NCI-H1092 (cell line): ENCODE results near the gene EFNA4.
A peak's percentile ranks its signal among the peaks of the same experiment; 100 is the strongest.

ENCODE experiments used
- DNase-seq: peaks from one replicate; lab custom pipeline; 2025; lab: John Stamatoyannopoulos, UW

Gene EFNA4

DNA sequence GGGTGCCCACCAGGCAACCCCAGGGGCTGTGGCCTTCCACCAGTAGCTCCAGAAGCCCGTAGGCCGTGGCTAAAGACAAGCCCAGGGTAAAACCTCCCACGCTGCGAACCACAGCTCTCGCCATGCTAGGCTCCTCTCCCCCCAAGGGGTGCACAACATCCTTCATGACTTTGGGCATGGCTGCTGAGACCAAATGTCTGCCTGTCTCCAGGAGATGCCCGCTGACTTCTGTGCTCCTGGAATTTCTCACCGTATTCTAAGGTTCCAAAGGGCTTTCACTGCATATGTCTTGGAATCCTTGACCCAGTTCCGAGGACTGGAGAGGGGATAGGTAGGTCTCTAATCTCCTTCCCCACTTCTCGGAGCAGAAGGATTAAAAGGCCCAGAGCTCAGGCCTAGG is 30.0 kb upstream of the EFNA4 start, which contains the start of the genes DCST1 and DCST2:
TSS of gene DCST1 (plus strand) at position 301 of the 400 bp plus-strand sequence. CDS start 213 bp downstream, outside the sequence.
TSS of gene DCST2 (minus strand) at position 258 of the 400 bp plus-strand sequence. CDS start at position 178, 80 bp downstream.
- DNase-seq, result no peak

DNA sequence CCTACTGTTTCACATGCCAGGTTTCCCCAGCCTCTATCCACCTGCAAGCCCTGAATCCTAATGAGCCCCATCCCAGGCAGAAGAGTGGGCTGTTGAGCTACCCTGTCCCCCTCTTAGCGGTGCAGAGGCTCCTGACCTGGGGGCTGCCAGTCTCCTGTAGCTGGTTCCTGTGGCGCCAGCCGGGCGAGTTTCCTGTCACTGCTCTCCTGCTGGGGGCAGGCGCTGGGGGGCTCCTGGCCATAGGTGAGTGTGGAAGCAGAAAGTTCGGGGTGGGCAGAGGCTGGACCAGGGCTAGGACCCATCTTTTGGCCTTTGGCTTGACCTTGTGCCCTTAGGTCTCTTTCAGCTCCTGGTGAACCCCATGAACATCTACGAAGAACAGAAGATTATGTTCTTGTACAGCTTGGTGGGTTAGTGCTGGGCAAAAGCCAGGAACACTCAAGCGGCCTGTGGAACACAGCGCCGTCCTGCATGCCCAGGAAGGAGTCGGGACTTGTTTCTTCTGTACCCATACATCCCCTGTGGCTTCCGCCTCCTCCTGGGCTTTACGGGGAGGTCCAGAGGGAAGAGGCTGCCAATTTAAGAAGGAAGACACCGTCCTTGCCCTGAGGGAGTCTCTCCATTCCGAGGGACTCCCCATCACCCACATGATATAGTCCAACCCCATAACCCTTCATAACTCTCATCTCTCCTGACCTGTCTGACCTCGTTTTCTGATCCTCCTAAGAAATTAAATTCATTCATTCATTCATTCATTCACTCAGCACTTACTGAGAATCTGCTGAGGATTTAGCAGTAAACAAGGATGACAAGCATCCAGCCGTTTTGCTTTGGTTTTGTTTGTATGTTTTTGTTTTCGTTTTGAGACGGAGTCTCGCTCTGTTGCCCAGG is 29.0 kb upstream of the EFNA4 start:
- DNase-seq, result no peak

DNA sequence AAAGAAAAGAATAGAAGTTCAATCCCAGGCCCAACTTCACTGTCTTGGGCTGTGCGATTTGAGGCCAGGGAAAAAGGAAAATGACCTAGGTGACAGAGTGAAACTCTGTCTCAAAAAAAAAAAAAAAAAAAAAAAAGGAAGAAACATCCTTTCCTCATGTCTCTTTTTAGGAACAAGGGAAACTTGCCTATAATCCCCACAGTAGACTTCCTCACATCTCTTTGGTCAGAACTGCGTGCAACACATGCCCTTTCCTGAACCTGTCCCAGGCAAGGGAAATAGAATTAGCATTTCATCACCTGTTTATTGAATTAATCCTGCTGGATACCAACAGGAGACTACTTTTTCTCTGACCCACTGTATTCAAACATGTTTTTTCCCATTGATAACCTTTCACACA is 27.6 kb upstream of the EFNA4 start:
- no peak for DNase-seq

DNA sequence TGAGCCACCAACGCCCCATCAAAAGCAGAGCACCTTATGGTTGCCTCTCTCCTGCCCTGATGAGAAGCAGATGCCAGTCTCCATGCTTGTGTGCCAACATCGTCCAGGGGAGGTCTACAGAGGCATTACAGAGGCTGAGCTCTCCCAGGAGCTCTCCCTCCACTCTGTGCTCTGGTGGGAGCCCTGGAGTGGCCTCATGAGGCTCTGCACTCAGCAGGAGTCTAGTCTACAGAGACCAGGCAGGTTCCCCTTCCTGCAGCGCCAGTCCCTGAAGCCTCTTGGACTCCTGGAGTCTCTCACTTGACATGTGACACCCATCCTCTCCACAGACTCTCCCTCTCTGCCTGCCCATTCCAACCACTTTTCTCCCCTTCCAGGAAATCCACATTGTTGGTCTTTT is 26.5 kb upstream of the EFNA4 start:
- DNase-seq, result no peak

DNA sequence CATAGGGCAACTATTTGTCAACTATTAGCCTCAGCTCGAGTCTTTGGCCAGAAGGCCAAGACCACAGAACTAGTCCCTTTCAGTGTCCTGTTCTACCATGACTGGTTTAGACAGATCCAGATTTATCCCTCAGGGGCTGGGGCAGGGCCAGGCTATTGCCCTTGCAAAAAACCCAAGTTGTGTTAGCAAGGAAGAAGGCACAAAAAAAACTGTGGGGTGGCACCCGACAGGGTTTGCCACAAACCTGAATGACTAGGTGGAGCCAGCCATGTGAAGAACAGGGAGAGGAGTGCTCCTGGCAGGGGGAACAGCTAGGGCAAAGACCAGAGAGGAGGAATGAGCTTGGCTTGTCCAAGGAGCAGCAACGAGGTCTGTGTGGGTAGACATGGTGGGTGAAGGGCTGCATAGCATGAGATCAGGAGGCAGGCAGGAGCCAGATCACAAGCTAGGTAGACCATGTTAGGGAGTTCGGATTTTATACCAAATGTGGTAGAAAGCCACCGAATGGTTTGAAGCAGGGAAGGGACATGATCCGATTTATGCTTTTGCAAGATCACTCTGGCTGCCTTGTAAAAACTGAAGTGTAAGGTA is 25.6 kb upstream of the EFNA4 start:
- DNase-seq, result no peak

DNA sequence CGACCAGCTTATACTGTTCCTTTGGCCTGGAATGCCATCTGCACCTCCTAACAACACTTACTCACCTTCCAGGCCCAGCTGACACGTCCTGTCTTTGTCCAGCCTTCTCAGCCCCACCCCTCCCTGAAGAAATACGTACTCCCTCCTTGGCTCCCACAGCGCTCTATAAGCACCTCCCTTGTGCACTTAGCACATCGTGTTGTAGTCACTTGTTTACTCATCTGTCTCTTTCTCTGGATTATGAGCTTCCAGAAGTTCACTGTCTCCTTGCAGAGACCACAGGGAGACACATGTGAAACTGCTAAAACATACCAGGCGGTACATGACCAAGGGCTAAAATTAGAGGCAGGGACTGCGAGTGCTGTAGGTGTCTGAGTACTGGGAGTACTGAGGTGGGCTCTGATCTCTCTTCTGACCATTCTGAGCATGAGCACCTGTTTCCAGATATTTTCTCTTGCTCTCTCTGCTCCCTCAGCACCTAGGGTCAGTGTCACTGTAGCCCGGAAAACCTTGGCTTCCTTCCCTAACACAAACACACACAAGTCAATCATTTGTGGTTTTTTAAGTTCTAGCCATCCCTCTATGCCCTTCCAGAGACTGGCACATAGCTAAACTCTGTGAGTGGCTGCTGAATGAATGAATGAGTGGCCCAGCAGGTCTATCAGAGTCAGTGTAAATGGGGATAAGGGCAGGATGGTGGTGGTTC is 24.8 kb upstream of the EFNA4 start:
- DNase-seq, result no peak

DNA sequence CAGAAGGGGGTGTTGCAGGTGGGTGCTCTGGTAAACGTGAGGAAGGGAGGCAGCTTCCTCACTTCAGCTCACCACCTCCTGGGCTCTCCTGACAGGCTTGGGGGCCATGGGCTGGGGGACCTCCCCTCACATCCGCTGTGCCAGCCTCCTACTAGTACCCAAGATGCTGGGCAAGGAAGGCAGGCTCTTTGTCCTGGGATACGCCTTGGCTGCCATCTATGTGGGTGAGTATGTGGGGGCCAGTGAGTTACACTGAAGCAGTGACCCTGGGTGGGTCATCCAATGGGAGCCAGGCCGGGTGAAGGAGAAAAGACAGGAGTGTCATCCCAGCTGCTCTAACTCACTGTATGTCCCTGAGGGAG is 24.3 kb upstream of the EFNA4 start:
- no peak for DNase-seq

DNA sequence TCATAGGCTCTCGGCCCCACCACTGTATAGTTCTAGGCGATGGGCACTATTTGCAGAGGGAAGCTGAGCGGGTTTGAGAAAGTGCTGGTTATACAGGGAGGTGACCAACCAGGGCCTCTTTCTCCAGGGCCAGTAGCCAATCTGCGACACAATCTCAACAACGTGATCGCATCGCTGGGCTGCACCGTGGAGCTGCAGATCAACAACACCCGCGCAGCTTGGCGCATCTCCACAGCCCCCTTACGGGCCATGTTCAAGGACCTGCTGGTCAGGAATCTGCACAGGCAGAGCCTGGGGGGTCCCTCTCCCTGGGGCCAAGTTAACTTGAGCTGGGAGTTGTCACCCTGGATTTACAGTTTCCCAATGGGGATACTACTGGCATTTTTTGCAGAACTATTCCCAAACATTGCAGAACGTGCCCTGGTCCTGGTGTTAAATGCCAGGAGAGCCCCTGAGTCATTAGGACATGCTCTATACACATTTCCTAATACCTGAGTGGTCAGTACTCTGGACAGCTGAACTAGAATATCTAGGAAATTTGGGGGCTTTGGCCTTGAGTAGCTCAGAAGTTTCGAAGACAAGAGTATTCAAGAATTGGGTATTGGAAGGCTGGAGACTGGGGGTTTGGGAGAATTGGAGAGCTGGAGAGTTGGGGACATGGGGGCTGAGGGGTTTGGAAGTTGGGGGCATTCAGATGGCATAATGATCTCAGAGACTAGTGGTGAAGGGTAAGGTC is 23.0 kb upstream of the EFNA4 start:
- no peak for DNase-seq

DNA sequence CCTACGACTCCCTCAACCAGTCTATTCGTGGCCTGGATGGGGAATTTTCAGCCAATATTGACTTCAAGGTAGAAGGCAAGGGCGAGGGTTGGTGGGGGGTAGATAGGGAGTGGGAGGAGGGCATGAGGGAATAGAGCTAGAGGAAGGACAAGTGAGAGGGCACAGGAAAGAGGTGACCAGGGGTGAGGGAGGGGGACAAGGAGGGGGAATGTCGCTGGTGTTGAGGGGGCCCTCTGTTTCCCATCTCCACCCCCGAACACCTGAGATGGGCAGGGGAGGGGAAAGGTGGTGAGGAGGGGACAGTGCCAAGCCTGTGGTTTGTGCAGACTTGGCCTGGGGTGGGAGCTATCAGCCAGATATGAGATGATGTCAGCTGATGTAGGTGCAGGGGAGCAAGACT is 20.8 kb upstream of the EFNA4 start:
- DNase-seq, result no peak

DNA sequence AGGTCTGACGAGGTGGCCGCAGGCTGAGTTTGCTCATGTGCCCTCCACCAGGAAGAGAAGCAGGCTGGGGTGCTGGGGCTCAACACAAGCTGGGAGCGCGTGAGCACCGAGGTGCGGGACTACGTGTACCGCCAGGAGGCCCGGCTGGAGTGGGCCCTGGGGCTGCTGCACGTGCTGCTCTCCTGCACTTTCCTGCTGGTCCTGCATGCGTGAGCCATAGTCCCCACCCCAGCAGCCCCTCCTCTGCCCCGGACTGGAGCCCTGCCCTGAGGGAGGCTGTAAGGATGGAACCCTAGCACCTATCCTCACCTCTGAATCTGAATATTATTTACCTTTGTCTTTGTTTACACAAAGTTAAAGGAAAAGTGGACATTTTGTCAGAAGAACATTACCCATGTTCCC is 20.2 kb upstream of the EFNA4 start:
- DNase-seq, result no peak

DNA sequence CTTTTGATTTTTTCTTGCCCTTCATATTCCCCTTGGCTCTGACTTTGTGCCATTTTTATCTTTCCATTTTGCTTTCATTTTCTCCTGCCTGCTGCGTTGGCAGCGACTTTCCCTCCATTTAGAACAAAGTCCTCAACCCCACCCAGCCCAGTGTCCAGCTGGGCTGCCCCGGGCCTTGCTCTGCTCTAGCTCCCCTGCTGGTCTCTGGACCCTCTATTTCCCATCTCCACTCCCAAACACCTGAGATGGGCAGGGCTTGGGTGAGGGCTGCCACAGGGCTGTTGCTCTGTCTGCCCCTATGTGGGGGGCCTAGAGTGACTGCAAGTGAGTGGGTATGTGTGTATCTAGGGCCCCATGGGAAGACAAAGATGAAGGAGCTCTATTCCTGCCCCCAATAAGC is 19.7 kb upstream of the EFNA4 start:
- DNase-seq, result no peak

DNA sequence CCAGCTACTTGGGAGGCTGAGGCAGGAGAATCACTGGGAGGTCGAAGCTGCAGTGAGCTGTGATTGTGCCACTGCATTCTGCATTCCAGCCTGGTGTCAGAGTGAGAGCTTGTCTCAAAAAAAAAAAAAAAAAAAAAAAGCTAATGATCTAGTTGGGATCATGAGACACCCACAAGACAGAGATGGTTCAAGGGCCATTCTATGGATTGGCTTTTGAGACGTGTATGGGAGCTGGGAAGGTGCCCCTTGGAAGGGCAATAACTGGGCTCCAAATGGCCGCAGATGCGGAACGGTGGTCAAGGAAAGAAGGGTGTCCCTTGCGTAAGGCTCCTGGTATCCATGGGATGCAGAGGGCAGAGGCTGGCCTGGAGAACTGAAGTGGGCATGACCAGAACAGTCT is 19.2 kb upstream of the EFNA4 start:
- no peak for DNase-seq

DNA sequence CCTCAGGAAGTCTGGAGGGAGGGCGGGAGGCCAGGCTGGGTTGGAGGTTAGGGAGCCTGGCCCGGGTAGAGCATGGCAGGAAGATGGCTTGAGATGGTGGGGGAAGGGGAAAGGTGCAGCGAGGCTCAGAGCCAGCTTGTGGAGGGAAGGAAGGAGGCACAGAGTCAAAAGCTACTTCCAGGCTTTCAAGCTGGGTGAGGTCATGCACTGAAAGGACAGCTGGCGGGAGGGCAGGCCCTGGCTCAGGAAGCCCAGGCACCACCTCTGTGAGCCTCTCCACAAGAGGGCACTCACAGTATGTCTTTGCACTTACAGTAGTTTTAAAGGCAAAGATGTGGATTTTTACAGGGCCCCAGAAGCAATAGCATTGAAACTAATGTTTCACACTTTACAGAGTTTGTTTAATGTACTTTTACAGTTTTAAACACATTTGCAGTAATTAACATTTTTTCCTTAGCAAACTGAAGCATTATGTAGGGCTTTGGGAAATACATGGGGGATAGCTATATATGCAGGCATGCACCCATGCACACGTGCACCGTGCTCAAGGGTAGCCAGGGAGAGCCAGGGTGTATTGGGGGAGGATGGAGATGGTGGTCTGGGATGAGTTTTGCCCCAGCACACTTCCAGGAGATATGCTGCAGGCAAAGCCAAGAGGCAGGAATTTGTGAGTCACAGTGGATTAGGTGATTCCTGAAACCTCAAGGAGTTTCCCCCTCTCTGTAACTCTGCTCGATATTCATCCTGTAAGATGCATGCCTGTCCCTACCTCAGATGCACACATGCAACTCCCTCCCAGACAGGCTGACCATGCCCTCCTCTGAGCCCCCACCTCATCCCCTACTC is 18.5 kb upstream of the EFNA4 start:
- peak; percentile 37 for DNase-seq

DNA sequence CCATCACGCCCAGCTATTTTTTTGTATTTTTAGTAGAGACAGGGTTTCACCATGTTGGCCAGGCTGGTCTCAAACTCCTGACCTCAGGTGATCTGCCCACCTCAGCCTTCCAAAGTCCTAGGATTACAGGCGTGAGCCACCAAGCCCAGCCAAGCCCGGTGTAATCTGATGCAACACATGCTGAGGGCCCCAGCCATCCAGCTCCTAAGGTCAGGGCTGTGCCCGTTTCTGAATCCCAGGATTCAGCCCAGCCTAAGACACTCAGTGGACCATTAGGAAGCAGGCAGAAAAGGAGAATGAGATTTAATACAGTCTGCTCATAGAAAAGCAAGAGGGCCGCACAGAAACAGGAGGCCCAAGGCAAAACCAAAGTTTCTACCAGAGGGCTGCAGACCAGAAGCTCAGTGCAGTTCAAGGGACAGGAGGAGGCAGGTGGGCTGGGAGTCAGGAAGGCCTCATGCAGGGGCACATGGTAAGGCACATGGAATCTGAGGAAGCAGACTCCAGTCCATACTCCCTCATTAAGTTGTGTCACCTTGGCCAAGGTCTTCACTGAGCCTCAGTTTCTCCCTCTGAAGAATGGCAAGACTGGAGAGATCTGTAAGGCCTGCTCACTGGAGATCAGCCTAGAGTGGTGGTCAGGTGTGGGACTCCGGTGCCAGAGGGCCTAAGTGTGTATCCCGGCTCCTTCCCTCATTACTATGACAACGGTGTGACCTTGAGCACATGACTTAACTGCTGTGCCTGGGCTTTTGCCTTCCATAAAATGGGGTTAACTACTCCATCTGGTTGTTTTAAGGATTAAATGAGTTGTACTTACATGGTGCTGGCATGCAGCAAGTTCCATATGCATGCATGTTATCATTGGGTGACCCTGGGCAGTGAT is 14.8 kb upstream of the EFNA4 start:
- no peak for DNase-seq

DNA sequence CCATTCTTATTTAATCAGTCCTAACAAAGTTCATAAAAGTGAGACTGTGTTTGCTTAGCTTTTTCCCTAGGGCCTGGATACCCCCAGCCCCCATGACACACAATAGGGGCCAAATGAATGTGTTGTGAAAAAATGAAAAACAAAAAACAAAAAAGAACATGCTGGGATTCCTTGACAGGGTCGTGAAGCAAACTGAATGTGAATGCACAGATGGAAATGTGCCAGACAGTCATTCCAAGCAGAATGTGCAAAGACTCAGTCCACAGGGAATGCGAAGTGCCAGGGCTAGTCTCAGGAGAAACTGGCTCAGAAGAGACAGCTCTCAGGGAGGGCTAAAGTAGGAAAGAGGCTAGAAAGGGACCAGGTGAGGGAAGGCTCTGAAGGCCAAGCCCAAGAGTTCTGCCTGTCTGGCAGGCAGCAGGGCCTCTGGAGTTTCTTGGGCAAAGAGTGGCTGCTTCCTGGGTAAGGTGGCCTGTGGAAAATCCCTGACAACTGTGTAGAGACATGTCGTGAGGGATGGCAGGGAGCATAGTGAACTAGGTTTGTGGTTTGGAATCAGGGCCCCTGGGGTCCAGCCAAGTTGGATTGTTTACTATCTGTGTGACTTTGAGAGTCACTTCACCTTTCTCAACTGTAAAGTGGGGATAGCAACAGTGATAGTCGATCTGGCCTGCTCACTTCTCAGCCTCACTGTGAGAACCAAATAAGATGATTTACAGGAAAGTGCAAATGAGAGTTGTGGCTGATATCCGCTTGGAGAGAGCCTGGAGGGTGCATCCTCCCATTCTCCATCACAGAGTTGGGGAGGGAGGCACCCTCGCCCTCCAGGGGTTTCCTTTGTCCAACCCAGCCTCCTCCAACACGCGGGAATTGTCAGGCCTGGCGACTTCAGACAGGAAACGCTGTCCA is 13.6 kb upstream of the EFNA4 start:
- DNase-seq, result no peak

DNA sequence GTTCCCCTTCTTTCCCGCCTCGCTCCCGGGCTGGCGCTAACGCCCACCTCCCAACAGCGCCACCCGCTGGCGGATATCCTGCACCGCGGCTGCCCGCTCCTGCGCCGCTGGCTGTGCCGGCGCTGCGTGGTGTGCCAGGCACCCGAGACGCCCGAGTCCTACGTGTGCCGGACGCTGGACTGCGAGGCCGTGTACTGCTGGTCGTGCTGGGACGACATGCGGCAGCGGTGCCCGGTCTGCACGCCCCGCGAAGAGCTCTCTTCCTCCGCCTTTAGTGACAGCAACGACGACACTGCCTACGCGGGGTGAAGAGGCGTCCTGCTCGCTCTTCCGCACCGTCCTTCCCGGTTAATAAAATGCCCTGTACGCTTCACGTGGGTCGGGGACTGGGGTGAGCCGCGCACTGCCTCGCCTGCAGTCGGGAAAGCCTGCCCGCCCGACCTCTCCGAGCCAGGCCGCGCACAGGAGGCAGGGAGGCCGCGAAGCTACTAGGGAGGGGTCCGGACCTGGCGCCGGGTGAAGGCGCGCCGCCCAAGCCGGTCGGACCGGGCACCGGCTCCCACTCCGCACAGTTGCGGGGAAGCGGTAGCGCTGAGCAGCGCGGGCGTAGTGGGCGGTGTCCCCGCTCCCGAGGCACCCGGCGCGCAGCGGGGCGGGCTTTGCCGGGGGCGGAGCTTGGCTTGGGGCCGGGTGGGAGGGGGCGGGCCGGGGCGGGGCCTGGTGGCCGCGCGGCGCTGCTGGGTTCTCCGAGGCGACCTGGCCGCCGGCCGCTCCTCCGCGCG is 12.8 kb upstream of the EFNA4 start, which contains the start of gene ADAM15:
TSS of gene ADAM15 (plus strand) at position 757 of the 782 bp plus-strand sequence. CDS start 71 bp downstream, outside the sequence.
- DNase-seq, result peak; percentile 82

DNA sequence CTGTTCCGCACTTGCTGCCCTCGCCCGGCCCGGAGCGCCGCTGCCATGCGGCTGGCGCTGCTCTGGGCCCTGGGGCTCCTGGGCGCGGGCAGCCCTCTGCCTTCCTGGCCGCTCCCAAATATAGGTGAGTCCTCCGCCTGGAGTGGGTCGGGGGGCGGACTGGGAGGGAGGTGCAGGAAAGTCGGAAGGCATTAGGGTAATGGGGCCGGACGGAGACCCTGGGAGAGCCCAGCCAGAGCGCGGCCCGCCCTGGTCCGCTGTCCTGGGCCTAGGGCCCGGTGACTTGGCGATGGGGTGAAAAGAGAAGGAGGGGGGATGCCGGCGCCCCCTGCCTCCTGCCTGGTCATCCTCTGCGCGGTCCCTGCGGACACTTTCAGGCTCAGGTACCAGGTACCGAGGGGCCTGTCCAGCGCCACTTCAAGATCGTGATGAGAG is 12.2 kb upstream of the EFNA4 start:
- DNase-seq, result no peak

DNA sequence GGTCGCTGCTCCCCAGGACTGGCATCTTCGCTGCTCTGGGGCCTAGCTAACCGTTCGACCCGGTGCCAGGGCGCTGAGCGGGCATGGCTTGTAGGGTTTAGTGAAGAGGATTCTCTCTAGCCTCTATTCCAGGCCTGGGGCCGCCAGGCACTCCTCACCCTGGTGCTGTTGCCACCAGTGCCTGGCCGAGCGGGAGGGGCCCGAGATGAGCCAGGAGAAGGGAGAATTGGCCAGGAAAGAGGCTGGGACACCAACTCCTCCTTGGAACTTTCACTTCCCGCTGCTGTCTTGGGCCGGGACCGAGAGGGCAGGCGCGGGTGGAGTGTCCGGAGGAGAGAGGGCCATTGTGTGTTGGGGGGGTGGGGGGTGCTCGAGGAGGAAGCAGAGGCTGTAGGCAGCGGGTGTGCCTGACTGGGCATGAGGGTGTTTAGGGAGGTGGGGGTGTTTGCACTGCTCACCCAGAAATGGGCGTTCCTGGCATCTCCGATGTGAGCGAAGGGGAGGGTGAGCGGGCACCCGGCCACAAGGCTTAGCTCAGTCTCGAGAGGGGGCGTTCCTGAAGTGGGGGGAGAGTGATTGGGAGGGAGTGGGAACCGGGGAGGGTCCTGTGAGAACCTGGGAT is 11.7 kb upstream of the EFNA4 start:
- peak; percentile 38 for DNase-seq
